Activated T-helper 1 cell treated with anti-CD3 and anti-CD28 coated beads, Interleukin-12 subunit alpha, Interleukin-12 subunit beta, Interleukin-2, Interleukin-4 antibody, amounts not matched to agents 30 ng/mL and 10 ng/mL and 1 ng/mL, durations not matched to agents 14 hours and 24 hours and 36 hours (primary cell): Measurements from ENCODE around the gene ANKRD13A. TPM values are rescaled to one million over a fixed set of nuclear protein-coding genes. Genes with fewer than 3 reads are reported as not detected.

Experiments used
- DNase-seq: peaks from one replicate; pipeline ENCODE4 v3.0.0; 2021; ENCODE audit warnings: low spot score
- H3K27ac Mint-ChIP-seq: one replicate; pipeline ENCODE4 v1.8.0; 2021; ENCODE audit warnings: mild to moderate bottlenecking, mixed read lengths
- H3K27me3 Mint-ChIP-seq: one replicate; pipeline ENCODE4 v1.8.0; 2022; ENCODE audit warnings: mild to moderate bottlenecking, moderate library complexity, mixed read lengths; ENCODE audit not compliant: insufficient read depth
- H3K36me3 Mint-ChIP-seq: one replicate; pipeline ENCODE4 v1.8.0; 2021; ENCODE audit warnings: low read depth, mixed read lengths
- H3K4me1 Mint-ChIP-seq: one replicate; pipeline ENCODE4 v1.8.0; 2021; ENCODE audit warnings: low read depth, mixed read lengths
- H3K4me3 Mint-ChIP-seq: one replicate; pipeline ENCODE4 v1.8.0; 2021; ENCODE audit warnings: mild to moderate bottlenecking, moderate library complexity, mixed read lengths
- H3K9me3 Mint-ChIP-seq: one replicate; pipeline ENCODE4 v1.8.0; 2021; ENCODE audit warnings: mixed read lengths
- intact Hi-C: fragments of 100-400 bp; cut with micrococcal nuclease; formaldehyde crosslinking; loops from one replicate; pipeline ENCODE4 v1.15.1; 2024
- total RNA-seq: library from RNA; stranded (reverse); gene quantifications from 2 replicates; pipeline ENCODE4 v1.2.3, GENCODE V29; 2022

The ANKRD13A gene
- 60.4 and 62.4 TPM in 2 replicates for total RNA-seq

DNA sequence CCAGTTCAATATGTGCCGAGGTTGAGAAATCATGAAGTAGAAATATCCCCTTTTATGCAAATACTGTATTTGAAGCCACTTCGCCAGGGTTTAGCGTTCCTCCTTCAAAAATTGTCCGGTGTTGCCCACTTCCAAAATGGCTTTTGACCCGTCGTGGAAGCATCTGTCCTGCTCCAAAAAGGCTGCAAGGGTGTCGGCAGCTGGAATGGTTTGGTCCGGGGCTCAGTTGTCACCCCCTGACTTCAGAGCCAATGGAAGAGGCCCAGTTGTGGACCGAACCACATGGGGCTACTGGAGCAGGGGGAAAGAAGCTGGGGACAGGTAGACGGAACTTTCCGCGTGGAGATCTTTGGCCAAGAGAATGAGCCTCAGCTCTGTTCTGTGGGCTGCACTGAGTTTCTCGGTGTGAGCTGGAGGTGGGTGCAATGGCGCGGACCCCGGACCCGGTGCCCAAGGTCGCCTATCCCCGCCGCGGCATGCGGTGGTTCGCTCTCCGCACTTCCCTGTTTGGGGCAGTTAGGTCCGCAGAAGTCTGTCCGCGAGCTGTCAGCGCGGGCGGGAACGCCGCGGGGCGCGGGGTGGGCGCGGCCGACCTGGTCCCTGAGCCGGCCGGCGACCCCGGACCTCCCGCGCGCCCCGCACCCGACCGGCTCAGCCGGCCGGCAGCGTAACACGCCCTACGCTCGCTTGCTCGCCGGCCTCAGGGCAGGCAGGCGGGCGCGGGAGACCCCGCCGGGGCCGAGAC lies at the start of gene ANKRD13A:
Gene ANKRD13A (plus strand): TSS at position 527 of the 745 bp plus-strand sequence. CDS start 259 bp downstream, outside the sequence.
- Mint-ChIP-seq H3K36me3 (peaks cover 20% of the 10 kb centered on the region), H3K27ac (peak within 1 kb of the TSS; percentile 99), H3K4me1 (peaks cover 76% of the 10 kb centered on the region), H3K4me3 (peak within 1 kb of the TSS; percentile 100), H3K9me3 (no peaks in the 10 kb centered on the region), H3K27me3 (no peaks in the 10 kb centered on the region)
- intact Hi-C loops: loop anchor here (10.0 kb wide), 2 partner anchors 286 to 424 kb away; partner anchors contain the start of genes ATP2A2, MMAB and MVK
- DNase-seq: peak; percentile 83

- intact Hi-C loops: no loop called here
- Mint-ChIP-seq H3K27me3 (no peaks in the 10 kb centered on the region), H3K9me3 (no peaks in the 10 kb centered on the region), H3K27ac (no peak overlapping the region), H3K4me1 (peaks cover 41% of the 10 kb centered on the region), H3K36me3 (peaks cover 61% of the 10 kb centered on the region), H3K4me3 (no peak overlapping the region)
- no peak for DNase-seq
Measured at GRCh38 chr12:109950625-109951024, 48.6 kb upstream of the ANKRD13A start.

GRCh38 chr12:109951136-109951535 lies 48.1 kb upstream of the ANKRD13A start:
- intact Hi-C loops: no loop called here
- peaks cover 41% of the 10 kb centered on the region for H3K4me1 Mint-ChIP-seq
- peaks cover 64% of the 10 kb centered on the region for H3K36me3 Mint-ChIP-seq
- no peak overlapping the region for H3K4me3 Mint-ChIP-seq
- H3K27me3 Mint-ChIP-seq: no peaks in the 10 kb centered on the region
- H3K9me3 Mint-ChIP-seq: no peaks in the 10 kb centered on the region
- H3K27ac Mint-ChIP-seq: no peak overlapping the region
- no peak for DNase-seq

DNA sequence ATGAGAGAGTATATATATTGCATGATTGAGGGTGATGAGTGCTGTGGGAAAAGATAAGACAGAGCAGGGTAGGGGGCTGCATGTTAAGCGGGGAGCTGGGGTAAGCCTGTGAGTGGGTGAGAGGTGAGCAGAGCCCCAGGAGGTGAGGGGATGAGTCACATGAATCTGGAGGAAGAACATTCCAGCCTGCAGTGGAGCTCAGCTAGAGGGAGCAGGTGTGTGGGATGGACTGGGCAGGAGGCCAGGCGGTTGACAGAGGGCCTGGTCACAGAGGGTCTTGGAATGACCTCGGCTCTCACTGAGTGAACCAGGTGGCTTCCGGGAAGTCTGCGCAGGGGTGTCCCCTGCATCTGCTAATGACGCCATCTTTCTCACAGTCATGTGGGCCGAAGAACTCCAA lies 47.5 kb upstream of the ANKRD13A start:
- H3K27ac Mint-ChIP-seq: peak overlapping the region; percentile 69
- intact Hi-C loops: no loop called here
- no peaks in the 10 kb centered on the region for H3K27me3 Mint-ChIP-seq
- H3K4me3 Mint-ChIP-seq: no peak overlapping the region
- H3K4me1 Mint-ChIP-seq: peaks cover 35% of the 10 kb centered on the region
- H3K36me3 Mint-ChIP-seq: peaks cover 63% of the 10 kb centered on the region
- H3K9me3 Mint-ChIP-seq: no peaks in the 10 kb centered on the region
- no peak for DNase-seq

GRCh38 chr12:109952160-109952858 lies 46.9 kb upstream of the ANKRD13A start:
- DNase-seq: no peak
- Mint-ChIP-seq H3K27ac (peak overlapping the region; percentile 38), H3K27me3 (no peaks in the 10 kb centered on the region), H3K4me1 (peaks cover 30% of the 10 kb centered on the region), H3K4me3 (no peak overlapping the region), H3K36me3 (peaks cover 61% of the 10 kb centered on the region), H3K9me3 (no peaks in the 10 kb centered on the region)
- intact Hi-C loops: no loop called here

GRCh38 chr12:109952873-109953272 lies 46.4 kb upstream of the ANKRD13A start:
- no peak for DNase-seq
- intact Hi-C loops: no loop called here
- Mint-ChIP-seq H3K27me3 (no peaks in the 10 kb centered on the region), H3K9me3 (no peaks in the 10 kb centered on the region), H3K4me1 (peaks cover 24% of the 10 kb centered on the region), H3K27ac (peak overlapping the region; percentile 38), H3K4me3 (no peak overlapping the region), H3K36me3 (peaks cover 57% of the 10 kb centered on the region)

GRCh38 chr12:109953656-109954055 lies 45.6 kb upstream of the ANKRD13A start:
- Mint-ChIP-seq H3K9me3 (no peaks in the 10 kb centered on the region), H3K4me3 (no peak overlapping the region), H3K27me3 (no peaks in the 10 kb centered on the region), H3K36me3 (peaks cover 54% of the 10 kb centered on the region), H3K27ac (peak overlapping the region; percentile 20), H3K4me1 (peaks cover 16% of the 10 kb centered on the region)
- intact Hi-C loops: no loop called here
- DNase-seq: no peak

DNA sequence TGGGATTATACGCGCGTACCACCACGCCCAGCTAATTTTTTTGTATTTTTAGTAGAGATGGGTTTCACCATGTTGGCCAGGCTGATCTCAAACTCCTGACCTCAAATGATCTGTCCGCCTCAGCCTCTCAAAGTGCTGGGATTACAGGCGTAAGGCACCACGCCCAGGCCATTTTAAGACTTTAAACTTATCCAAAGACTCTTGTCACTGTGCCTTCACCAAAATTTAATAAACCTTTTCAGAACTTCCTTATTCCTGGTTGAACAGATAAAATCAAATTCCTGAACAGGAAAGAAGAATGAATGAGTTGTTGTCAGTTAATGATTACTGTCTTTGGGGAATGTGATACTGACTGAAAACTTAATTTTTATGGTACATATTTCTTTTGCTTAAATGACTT lies 40.9 kb upstream of the ANKRD13A start:
- DNase-seq: no peak
- no peaks in the 10 kb centered on the region for H3K9me3 Mint-ChIP-seq
- no peak overlapping the region for H3K27ac Mint-ChIP-seq
- intact Hi-C loops: no loop called here
- peaks cover 9% of the 10 kb centered on the region for H3K4me1 Mint-ChIP-seq
- peaks cover 43% of the 10 kb centered on the region for H3K36me3 Mint-ChIP-seq
- no peak overlapping the region for H3K4me3 Mint-ChIP-seq
- H3K27me3 Mint-ChIP-seq: no peaks in the 10 kb centered on the region

DNA sequence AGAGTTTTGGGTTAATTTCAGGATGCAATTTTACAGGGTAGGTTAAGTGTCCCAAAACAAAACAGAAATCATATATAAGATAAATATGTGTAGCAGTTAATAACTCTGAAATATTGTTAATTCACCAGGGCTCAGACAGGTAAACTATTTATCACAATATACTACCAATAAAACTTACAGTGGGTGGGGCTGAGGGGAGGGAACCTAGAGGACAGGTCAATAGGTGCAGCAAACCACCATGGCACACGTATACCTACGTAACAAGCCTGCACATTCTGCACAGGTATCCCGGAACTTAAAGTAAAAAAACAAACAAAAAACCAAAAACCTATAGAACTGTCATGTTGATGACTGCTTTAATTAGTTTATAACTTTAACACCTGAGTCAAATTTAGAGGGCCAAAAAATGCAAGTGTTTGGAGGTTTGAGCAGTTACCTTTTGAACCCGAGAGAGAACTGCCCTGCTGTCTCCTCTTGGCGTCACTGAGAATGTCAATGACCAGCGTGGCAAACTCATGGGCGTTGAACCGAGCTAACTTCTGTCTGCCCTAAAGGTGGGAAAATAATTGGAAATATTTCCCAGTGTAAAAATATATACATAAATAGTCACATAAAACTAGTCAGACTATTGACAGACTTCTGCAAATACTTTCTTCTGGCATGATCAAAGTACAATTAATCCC lies 39.7 kb upstream of the ANKRD13A start:
- Mint-ChIP-seq H3K27ac (no peak overlapping the region), H3K27me3 (no peaks in the 10 kb centered on the region), H3K4me1 (peaks cover 6% of the 10 kb centered on the region), H3K9me3 (no peaks in the 10 kb centered on the region), H3K4me3 (no peak overlapping the region), H3K36me3 (peaks cover 41% of the 10 kb centered on the region)
- intact Hi-C loops: no loop called here
- DNase-seq: no peak

- intact Hi-C loops: no loop called here
- Mint-ChIP-seq H3K27ac (no peak overlapping the region), H3K4me3 (no peak overlapping the region)
Measured at GRCh38 chr12:109961201-109961600, 38.0 kb upstream of the ANKRD13A start.

GRCh38 chr12:109961612-109962011 lies 37.6 kb upstream of the ANKRD13A start:
- H3K9me3 Mint-ChIP-seq: no peaks in the 10 kb centered on the region
- H3K36me3 Mint-ChIP-seq: peaks cover 45% of the 10 kb centered on the region
- H3K27ac Mint-ChIP-seq: no peak overlapping the region
- no peak overlapping the region for H3K4me3 Mint-ChIP-seq
- intact Hi-C loops: no loop called here
- no peak for DNase-seq
- no peaks in the 10 kb centered on the region for H3K27me3 Mint-ChIP-seq
- H3K4me1 Mint-ChIP-seq: peaks cover 10% of the 10 kb centered on the region

More at GRCh38 chr12:109961201-109961600, 38.0 kb upstream of the ANKRD13A start:
- Mint-ChIP-seq H3K9me3 (no peaks in the 10 kb centered on the region), H3K27me3 (no peaks in the 10 kb centered on the region), H3K36me3 (peaks cover 45% of the 10 kb centered on the region), H3K4me1 (peaks cover 6% of the 10 kb centered on the region)
- no peak for DNase-seq

DNA sequence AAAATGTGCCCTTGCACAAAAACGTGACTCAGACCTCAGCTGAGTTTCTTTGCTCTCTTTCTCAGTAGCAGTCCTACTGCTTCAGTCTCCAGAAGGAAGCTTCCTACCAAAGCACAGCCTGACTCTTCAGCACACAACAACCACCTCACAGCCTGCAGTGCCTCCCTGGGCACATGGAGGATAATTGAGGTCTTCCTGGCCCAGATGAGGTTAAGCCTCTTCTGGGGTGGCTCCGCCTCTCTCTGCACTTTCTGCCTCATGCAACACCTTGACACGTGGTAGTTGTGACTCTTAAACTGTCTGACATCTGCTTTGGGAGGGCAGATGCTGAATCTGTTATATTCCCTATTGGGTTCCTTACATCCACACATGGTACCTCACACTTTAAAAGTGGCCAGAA lies 36.8 kb upstream of the ANKRD13A start:
- Mint-ChIP-seq H3K4me3 (no peak overlapping the region), H3K36me3 (peaks cover 44% of the 10 kb centered on the region), H3K27ac (no peak overlapping the region), H3K4me1 (peaks cover 13% of the 10 kb centered on the region), H3K27me3 (no peaks in the 10 kb centered on the region), H3K9me3 (no peaks in the 10 kb centered on the region)
- DNase-seq: no peak
- intact Hi-C loops: no loop called here

DNA sequence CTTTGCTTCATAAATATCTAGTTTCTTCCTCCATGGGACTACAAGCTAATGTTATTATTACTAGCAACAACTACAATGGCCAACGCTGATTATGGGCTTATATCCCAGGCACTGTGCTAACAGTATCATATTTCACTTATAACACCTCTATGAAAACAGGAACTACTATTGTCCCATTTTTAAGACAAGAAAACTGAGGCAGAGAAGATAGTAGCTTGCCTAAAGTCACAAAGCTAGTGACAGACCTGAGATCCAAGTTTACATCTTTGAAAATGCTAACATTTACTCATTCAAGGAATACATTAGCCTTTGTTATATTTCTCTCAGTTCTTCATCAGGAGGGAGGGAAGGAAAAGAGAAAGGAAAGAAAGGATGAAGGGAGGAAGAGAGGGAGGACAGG lies 35.9 kb upstream of the ANKRD13A start:
- Mint-ChIP-seq H3K27me3 (no peaks in the 10 kb centered on the region), H3K9me3 (no peaks in the 10 kb centered on the region), H3K4me3 (no peak overlapping the region), H3K36me3 (peaks cover 49% of the 10 kb centered on the region), H3K4me1 (peaks cover 22% of the 10 kb centered on the region), H3K27ac (peak overlapping the region; percentile 76)
- DNase-seq: no peak
- intact Hi-C loops: no loop called here
